Ascending aorta (tissue), 2 donors: Measurements from ENCODE around the gene TOR1A. TPM values are rescaled to one million over a fixed set of nuclear protein-coding genes. Genes with fewer than 3 reads are reported as not detected.
"Not testable (repeated sequence)": the region's sequence is repeated elsewhere in the genome, so short reads cannot be mapped to it uniquely, and the experiment has no call there.

ENCODE experiments used
- DNase-seq, 2 donors: peaks; one replicate each; pipeline ENCODE4 v3.0.0-alpha.2; 2019; ENCODE audit warnings: low spot score in 2 of 2
- H3K27ac ChIP-seq, 2 donors: fragments of 200-600 bp; sonication (generic); one replicate each; pipeline ENCODE4 v1.5.1; 2016 to 2017; ENCODE audit warnings: mild to moderate bottlenecking in 1 of 2
- H3K27me3 ChIP-seq: fragments of 200-600 bp; sonication (generic); one replicate; pipeline ENCODE4 v1.5.1; 2017
- H3K36me3 ChIP-seq, 2 donors: fragments of 200-600 bp; sonication (generic); one replicate each; pipeline ENCODE4 v1.5.1; 2016
- H3K4me1 ChIP-seq, 2 donors: fragments of 200-600 bp; sonication (generic); one replicate each; pipeline ENCODE4 v1.5.1; 2016 to 2017; ENCODE audit warnings: mild to moderate bottlenecking in 1 of 2
- H3K4me3 ChIP-seq, 2 donors: fragments of 200-600 bp; sonication (generic); one replicate each; pipeline ENCODE4 v1.5.1; 2016 to 2017; ENCODE audit warnings: mild to moderate bottlenecking in 1 of 2
- H3K9me3 ChIP-seq, 2 donors: fragments of 200-600 bp; sonication (generic); one replicate each; pipeline ENCODE4 v1.5.1; 2016
- intact Hi-C: fragments of 100-400 bp; cut with DNase I; formaldehyde crosslinking; loops from one replicate; pipeline ENCODE4 v1.15.1; 2023
- total RNA-seq: library from RNA; depleted of rRNA; stranded (reverse); fragments of >200 nt; gene quantifications from one replicate; pipeline ENCODE4 v1.1.0, GENCODE V29; 2016
- TF ChIP-seq, protein P1 (sequence below), 3 experiments: fragments of 200-600 bp in 2 of 3; fragments of 450-650 bp in 1 of 3; sonication (generic) in 2 of 3; IDR thresholded peaks; one replicate each; pipeline ENCODE4 v1.5.1; 2016 to 2019; ENCODE audit warnings: antibody characterized with exemption in 3 of 3, mild to moderate bottlenecking in 1 of 3, moderate library complexity in 1 of 3

Gene TOR1A
- total RNA-seq, 1 donor from 2014 or later = 67.7 TPM

DNA sequence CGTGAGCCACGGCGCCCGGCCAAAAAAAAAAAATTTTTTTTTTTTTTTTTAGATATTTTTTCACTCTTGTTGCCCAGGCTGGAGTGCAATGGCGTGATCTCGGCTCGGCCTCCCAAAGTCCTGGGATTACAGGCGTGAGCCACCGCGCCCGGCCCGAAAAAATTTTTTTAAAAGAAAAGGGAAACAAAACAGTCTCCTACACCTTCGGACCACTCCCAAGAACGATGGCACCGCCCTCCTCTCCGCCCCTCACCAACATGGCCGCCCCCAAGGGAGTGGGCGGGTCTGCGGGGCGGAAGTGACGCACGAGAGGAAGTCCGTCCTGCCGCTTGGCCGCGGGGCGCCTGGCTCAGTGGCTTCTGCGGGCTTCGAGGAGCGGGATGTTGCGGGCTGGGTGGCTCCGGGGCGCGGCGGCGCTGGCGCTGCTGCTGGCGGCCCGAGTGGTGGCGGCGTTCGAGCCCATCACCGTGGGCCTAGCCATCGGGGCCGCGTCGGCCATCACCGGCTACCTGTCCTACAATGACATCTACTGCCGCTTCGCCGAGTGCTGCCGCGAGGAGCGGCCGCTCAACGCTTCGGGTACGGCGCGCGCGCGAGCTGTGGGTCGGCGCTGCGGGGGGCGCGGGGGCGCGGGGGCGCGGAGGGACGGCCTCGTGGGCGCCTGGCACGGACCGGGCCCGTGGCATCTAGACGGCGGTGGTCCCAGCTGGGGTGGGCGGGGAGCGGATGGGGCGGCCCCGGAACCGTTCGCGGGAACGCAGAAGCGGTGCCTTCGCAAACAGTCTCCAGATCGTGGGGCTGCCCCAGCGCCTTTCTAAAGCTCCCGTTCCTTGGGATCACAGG, 20.9 kb downstream of the TOR1A start, which contains the start of gene TOR1B:
TOR1B (plus strand) TSS at position 352 of the 843 bp plus-strand sequence; CDS start at position 381, 29 bp downstream.
- intact Hi-C loops = loop anchor here (2.0 kb wide), 1 partner anchor 22 kb away; the partner anchor contains the start of gene TOR1A
- Histone ChIP-seq H3K27ac (peak within 1 kb of the TSS; percentile 75 to 85), H3K4me1 (peaks cover 8 to 10% of the 10 kb centered on the region in 2 donors), H3K9me3 (no peaks in the 10 kb centered on the region), H3K27me3 (no peaks in the 10 kb centered on the region), H3K4me3 (peak within 1 kb of the TSS; percentile 71 to 82), H3K36me3 (peaks cover 12 to 14% of the 10 kb centered on the region in 2 donors)
- TF ChIP-seq, protein P1, sequence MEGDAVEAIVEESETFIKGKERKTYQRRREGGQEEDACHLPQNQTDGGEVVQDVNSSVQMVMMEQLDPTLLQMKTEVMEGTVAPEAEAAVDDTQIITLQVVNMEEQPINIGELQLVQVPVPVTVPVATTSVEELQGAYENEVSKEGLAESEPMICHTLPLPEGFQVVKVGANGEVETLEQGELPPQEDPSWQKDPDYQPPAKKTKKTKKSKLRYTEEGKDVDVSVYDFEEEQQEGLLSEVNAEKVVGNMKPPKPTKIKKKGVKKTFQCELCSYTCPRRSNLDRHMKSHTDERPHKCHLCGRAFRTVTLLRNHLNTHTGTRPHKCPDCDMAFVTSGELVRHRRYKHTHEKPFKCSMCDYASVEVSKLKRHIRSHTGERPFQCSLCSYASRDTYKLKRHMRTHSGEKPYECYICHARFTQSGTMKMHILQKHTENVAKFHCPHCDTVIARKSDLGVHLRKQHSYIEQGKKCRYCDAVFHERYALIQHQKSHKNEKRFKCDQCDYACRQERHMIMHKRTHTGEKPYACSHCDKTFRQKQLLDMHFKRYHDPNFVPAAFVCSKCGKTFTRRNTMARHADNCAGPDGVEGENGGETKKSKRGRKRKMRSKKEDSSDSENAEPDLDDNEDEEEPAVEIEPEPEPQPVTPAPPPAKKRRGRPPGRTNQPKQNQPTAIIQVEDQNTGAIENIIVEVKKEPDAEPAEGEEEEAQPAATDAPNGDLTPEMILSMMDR (IDR thresholded peaks at IDR 0.05) = no peak
- peak; percentile 75 to 97 for DNase-seq

DNA sequence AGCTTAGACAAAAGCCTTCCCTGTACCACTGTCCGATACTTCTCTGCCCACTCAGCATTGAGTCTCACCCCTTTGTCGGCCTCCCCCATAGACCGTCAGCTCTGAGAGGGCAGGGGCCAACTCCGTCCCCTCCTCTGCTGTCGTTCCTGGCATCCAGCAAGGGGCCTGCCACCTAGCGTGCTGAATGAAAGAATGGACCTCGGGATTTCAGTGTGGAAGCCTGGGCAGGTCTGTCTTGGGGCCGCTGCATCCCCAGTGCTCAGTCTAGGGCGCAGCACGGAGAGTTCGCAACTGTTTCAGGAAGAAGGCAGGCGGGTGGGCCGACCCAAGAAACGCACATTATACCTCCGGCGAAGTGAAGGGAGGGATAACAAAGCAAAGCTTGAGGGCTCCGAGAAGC, 22.4 kb downstream of the TOR1A start:
- DNase-seq = no peak
- intact Hi-C loops = no loop called here
- Histone ChIP-seq H3K9me3 (no peaks in the 10 kb centered on the region), H3K4me1 (peaks cover 8 to 10% of the 10 kb centered on the region in 2 donors), H3K27ac (no peak overlapping the region), H3K27me3 (no peaks in the 10 kb centered on the region), H3K4me3 (no peak overlapping the region), H3K36me3 (peaks cover 3 to 7% of the 10 kb centered on the region in 2 donors)
- TF ChIP-seq, protein P1 (IDR thresholded peaks at IDR 0.05) = no peak

DNA sequence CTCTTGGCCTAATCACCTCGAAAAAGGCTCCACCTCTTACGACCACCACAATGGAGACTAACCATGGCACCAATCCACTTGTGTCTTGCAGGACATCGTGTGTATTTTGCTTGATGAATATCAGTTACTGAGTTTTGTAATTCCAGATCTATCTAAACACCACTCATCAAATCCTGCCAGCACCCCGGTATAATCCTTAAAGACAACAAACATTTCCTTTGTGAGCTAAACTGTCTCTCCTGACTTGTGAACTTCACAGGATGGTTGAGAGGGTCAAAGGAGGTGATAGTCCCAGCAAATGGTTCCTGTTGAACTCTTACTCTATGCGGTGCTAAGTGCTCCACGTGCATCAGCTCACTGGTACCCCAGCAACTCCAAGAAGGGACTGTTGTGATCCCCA, 25.0 kb downstream of the TOR1A start:
- intact Hi-C loops = loop anchor here (5.0 kb wide), 1 partner anchor 677 kb away; no protein-coding TSS in a partner anchor
- H3K4me3 ChIP-seq = no peak overlapping the region
- H3K9me3 ChIP-seq = no peaks in the 10 kb centered on the region
- H3K27me3 ChIP-seq = no peaks in the 10 kb centered on the region
- H3K27ac ChIP-seq = no peak overlapping the region
- no peaks in the 10 kb centered on the region for H3K36me3 ChIP-seq
- peaks cover 2 to 5% of the 10 kb centered on the region in 2 donors for H3K4me1 ChIP-seq
- TF ChIP-seq, protein P1 (IDR thresholded peaks at IDR 0.05) = no peak
- no peak for DNase-seq

DNA sequence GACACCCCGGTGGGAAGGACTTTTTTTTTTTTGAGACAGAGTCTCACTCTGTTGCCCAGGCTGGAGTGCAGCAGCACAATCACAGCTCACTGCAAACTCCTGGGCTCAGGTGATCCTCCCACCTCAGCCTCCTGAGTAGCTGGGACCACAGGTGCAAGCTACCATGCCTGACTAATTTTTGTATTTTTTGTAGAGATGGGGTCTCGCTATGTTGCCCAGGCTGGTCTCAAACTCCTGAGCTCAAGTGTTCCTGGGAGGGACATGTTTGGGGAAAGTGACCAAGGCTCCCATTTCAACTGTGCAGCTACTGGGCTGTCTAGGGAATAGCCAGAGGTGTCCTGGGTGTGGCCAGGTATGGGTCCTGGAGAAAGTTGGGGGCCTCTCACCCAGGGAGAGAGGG, 27.9 kb downstream of the TOR1A start:
- H3K36me3 ChIP-seq, H3K27me3 ChIP-seq, H3K27ac ChIP-seq, H3K9me3 ChIP-seq, H3K4me3 ChIP-seq, H3K4me1 ChIP-seq, DNase-seq: not testable (repeated sequence)
- intact Hi-C loops = loop anchor here (5.0 kb wide), 1 partner anchor 674 kb away; no protein-coding TSS in a partner anchor

DNA sequence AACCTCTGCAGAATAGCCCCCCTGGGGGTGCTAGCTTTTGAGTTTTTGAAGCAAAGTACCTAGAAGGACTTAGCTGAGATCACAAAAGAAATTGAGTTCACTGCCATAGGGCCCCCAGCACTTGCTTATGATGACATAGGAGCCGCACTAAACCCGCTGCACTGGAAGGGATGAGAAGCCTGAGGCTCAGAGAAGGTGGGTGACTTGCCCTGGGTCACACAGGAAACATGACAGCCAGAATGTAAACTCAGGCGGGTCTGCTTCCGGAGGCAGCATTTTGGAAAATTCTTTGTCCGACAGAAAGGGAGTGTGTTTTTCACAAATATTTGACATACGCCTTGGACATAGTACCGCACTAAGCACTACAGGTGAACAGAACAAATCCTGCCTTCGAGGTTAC, 29.4 kb downstream of the TOR1A start:
- H3K9me3 ChIP-seq = no peaks in the 10 kb centered on the region

DNA sequence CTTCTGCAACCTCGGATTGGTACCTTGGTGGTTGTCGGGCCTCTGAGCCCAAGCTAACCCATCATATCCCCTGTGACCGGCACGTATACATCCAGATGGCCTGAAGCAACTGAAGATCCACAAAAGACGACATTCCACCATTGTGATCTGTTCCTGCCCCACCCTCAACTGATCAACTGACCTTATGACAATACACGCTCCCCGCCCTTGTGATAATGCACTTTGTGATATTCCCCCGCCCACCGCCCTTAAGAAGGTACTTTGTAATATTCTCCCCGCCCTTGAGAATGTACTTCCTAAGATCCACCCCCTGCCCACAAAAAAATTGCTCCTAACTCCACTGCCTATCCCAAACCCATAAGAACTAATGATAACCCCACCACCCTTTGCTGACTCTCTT, 37.5 kb downstream of the TOR1A start:
- Histone ChIP-seq H3K27me3 (no peaks in the 10 kb centered on the region), H3K9me3 (no peaks in the 10 kb centered on the region), H3K27ac (no peak overlapping the region), H3K36me3 (no peaks in the 10 kb centered on the region), H3K4me1 (no peaks in the 10 kb centered on the region), H3K4me3 (no peak overlapping the region)
- intact Hi-C loops = no loop called here
- DNase-seq = no peak
- TF ChIP-seq, protein P1 (IDR thresholded peaks at IDR 0.05) = no peak

More for the DNA sequence above, 29.4 kb downstream of the TOR1A start:
- Histone ChIP-seq H3K27ac (no peak overlapping the region), H3K27me3 (no peaks in the 10 kb centered on the region), H3K4me1 (no peaks in the 10 kb centered on the region), H3K4me3 (no peak overlapping the region), H3K36me3 (no peaks in the 10 kb centered on the region)
- DNase-seq = no peak
- TF ChIP-seq, protein P1 (IDR thresholded peaks at IDR 0.05) = no peak
- intact Hi-C loops = no loop called here
